Fibroblast of villous mesenchyme (primary cell): ENCODE measurements around the gene SLC25A14. TPM values are rescaled to one million over a fixed set of nuclear protein-coding genes. Genes with fewer than 3 reads are reported as not detected.

Experiments used
- DNase-seq: peaks from one replicate; pipeline ENCODE4 v3.0.0-alpha.2; 2010; ENCODE audit warnings: low read depth
- H3K4me3 ChIP-seq: 2 replicates; pipeline ENCODE4 v1.5.1; 2011; ENCODE audit warnings: low read depth, mild to moderate bottlenecking, low read length
- CTCF ChIP-seq: IDR thresholded peaks from 2 replicates; pipeline ENCODE4 v1.5.1; 2012; ENCODE audit warnings: low read depth, mild to moderate bottlenecking, low read length; ENCODE audit not compliant: insufficient read depth
- total RNA-seq: library from RNA; depleted of rRNA; stranded (reverse); fragments of >200 nt; gene quantifications from 2 replicates; pipeline ENCODE4 v1.2.3, GENCODE V29; 2012

SLC25A14 gene
- total RNA-seq, 1 donor = 12.5 TPM

GRCh38 chrX:130402208-130402684 lies 62.5 kb downstream of the SLC25A14 start:
- no peak for DNase-seq
- no peak for TF ChIP-seq CTCF
- peak overlapping the region; percentile 64 for H3K4me3 ChIP-seq

- no peak overlapping the region for H3K4me3 ChIP-seq
- peak; percentile 56 for DNase-seq
- TF ChIP-seq CTCF = no peak
Observed at GRCh38 chrX:130413415-130413814, 73.7 kb downstream of the SLC25A14 start.

- no peak for TF ChIP-seq CTCF
- H3K4me3 ChIP-seq = no peak overlapping the region
- DNase-seq = no peak
Observed at GRCh38 chrX:130414800-130415199, 75.1 kb downstream of the SLC25A14 start.

GRCh38 chrX:130415201-130415600 lies 75.5 kb downstream of the SLC25A14 start:
- no peak overlapping the region for H3K4me3 ChIP-seq
- no peak for TF ChIP-seq CTCF
- no peak for DNase-seq

GRCh38 chrX:130416785-130417184 lies 77.1 kb downstream of the SLC25A14 start:
- TF ChIP-seq CTCF = no peak
- no peak for DNase-seq
- no peak overlapping the region for H3K4me3 ChIP-seq

GRCh38 chrX:130418066-130418465 lies 78.3 kb downstream of the SLC25A14 start:
- DNase-seq = no peak
- H3K4me3 ChIP-seq = no peak overlapping the region
- TF ChIP-seq CTCF = no peak

GRCh38 chrX:130418740-130419139 lies 79.0 kb downstream of the SLC25A14 start:
- H3K4me3 ChIP-seq = no peak overlapping the region
- no peak for TF ChIP-seq CTCF

More at GRCh38 chrX:130418740-130419139, 79.0 kb downstream of the SLC25A14 start:
- no peak for DNase-seq
